ENCODE results near the gene LSAMP. TPM values are rescaled to one million over a fixed set of nuclear protein-coding genes. Genes with fewer than 3 reads are reported as not detected.

Gene LSAMP
- total RNA-seq, 1 donor from 2014 or later, result 24.6 TPM

DNA sequence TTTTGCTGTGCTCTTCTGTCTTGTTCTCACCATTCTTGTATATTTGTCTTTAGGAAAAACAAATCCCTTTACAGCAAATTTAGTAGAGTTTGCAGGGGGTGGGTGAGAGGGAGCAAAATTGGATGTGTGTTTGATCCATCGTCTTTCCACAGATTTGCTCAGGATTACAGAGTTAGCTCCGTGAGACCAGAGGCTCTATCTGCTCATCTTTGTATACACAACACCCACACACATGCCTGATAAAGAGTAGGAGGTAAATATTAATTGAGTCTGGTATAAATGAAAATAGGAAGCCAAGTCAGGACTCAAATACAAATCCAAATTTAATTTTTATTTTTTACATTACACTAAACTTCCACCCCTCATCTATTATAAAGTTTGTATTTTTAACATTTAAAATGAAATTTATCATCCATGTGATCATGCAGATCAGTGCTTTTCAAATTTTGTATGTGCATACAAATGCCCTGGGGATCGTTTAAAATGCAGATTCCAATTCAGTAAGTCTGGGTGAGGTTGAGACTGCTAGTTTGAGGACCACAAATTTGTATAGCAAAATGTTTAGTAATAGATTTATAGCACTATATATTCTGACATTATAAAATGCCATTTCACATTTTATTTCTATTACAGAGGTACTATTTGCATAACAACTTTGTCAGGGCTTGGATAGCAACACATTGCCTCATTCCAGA is 326.7 kb downstream of the LSAMP start:
- Histone ChIP-seq H3K4me1 (no peaks in the 10 kb centered on the region), H3K9me3 (no peaks in the 10 kb centered on the region), H3K27me3 (no peaks in the 10 kb centered on the region), H3K27ac (no peak overlapping the region), H3K36me3 (no peaks in the 10 kb centered on the region), H3K4me3 (no peak overlapping the region)
- intact Hi-C loops (cut with DNase I), result no loop called here
- DNase-seq, result no peak
- TF ChIP-seq, protein P1, sequence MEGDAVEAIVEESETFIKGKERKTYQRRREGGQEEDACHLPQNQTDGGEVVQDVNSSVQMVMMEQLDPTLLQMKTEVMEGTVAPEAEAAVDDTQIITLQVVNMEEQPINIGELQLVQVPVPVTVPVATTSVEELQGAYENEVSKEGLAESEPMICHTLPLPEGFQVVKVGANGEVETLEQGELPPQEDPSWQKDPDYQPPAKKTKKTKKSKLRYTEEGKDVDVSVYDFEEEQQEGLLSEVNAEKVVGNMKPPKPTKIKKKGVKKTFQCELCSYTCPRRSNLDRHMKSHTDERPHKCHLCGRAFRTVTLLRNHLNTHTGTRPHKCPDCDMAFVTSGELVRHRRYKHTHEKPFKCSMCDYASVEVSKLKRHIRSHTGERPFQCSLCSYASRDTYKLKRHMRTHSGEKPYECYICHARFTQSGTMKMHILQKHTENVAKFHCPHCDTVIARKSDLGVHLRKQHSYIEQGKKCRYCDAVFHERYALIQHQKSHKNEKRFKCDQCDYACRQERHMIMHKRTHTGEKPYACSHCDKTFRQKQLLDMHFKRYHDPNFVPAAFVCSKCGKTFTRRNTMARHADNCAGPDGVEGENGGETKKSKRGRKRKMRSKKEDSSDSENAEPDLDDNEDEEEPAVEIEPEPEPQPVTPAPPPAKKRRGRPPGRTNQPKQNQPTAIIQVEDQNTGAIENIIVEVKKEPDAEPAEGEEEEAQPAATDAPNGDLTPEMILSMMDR (IDR thresholded peaks at IDR 0.05), result no peak
- ATAC-seq, result no peak

DNA sequence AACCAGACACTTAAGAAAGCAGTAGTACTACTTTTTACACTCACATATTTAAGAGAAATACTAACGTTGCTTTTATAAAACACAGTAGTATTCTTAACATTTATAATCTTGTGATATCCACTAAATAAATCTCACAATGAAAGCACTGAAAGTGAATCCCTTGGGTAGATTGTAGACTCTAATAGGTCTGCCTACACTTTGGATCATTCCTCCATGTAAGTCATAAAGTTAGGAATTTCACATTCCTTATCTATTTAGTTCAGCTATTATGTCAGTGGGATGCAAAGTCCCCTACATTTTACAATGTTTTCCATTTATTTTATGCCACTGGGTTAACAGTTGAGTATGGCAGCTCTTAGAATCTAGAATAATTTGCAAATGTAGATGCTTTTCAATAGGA is 330.7 kb downstream of the LSAMP start:
- Histone ChIP-seq H3K27me3 (no peaks in the 10 kb centered on the region), H3K27ac (no peak overlapping the region), H3K9me3 (no peaks in the 10 kb centered on the region), H3K36me3 (no peaks in the 10 kb centered on the region), H3K4me1 (no peaks in the 10 kb centered on the region), H3K4me3 (no peak overlapping the region)
- intact Hi-C loops (cut with DNase I), result no loop called here
- DNase-seq, result no peak
- TF ChIP-seq, protein P1 (IDR thresholded peaks at IDR 0.05), result no peak
- no peak for ATAC-seq

- no peak for DNase-seq
These were observed 332.6 kb downstream of the LSAMP start for GRCh38 chr3:116112696-116113095.

GRCh38 chr3:116111765-116112164 is 333.5 kb downstream of the LSAMP start:
- TF ChIP-seq, protein P1 (IDR thresholded peaks at IDR 0.05), result no peak
- intact Hi-C loops (cut with DNase I), result no loop called here
- ATAC-seq, result no peak

More at GRCh38 chr3:116112696-116113095, 332.6 kb downstream of the LSAMP start:
- H3K36me3 ChIP-seq, result no peaks in the 10 kb centered on the region
- ATAC-seq, result no peak
- TF ChIP-seq, protein P1 (IDR thresholded peaks at IDR 0.05), result no peak
- H3K9me3 ChIP-seq, result no peaks in the 10 kb centered on the region
- no peaks in the 10 kb centered on the region for H3K27me3 ChIP-seq
- H3K4me1 ChIP-seq, result no peaks in the 10 kb centered on the region
- intact Hi-C loops (cut with DNase I), result no loop called here
- no peak overlapping the region for H3K4me3 ChIP-seq
- H3K27ac ChIP-seq, result no peak overlapping the region

DNA sequence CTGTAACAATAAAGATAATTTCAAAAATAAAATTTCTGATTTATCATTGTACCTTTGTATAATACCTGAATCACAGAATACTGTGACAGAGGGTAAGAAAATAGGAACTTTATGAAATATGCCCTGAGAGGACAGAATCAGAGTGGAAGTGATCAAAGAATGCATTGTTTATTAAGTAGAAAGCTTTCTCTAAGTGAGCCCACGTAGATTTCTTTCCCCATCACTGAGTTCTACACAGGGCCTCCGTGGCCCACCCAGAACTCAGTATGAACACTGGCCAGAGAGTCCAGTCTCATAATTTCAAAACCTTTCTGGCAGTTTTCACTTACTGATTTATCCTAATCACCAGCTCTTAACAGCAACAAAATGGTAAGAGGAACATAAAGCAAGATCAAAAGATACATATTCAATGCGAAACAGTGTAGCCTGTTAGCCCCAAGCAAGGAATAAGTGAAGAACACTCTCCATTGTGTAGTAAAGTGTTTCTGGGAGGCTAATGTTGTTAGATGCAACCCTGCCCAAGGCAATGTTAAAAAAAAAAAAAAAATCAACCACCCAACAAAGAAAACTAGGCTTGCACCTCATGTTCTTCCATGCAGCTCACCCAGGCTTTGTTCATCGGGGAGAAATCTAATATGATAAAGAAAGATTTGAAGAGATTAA is 341.3 kb downstream of the LSAMP start:
- no peak overlapping the region for H3K4me3 ChIP-seq
- ATAC-seq, result no peak
- TF ChIP-seq, protein P1 (IDR thresholded peaks at IDR 0.05), result no peak

More at GRCh38 chr3:116111765-116112164, 333.5 kb downstream of the LSAMP start:
- H3K36me3 ChIP-seq, result no peaks in the 10 kb centered on the region
- no peaks in the 10 kb centered on the region for H3K4me1 ChIP-seq
- no peak overlapping the region for H3K4me3 ChIP-seq
- DNase-seq, result no peak
- no peak overlapping the region for H3K27ac ChIP-seq
- H3K27me3 ChIP-seq, result no peaks in the 10 kb centered on the region
- no peaks in the 10 kb centered on the region for H3K9me3 ChIP-seq

More for the DNA sequence above, 341.3 kb downstream of the LSAMP start:
- Histone ChIP-seq H3K27ac (no peak overlapping the region), H3K4me1 (no peaks in the 10 kb centered on the region), H3K27me3 (no peaks in the 10 kb centered on the region), H3K9me3 (no peaks in the 10 kb centered on the region), H3K36me3 (no peaks in the 10 kb centered on the region)
- intact Hi-C loops (cut with DNase I), result no loop called here
- DNase-seq, result no peak

Measured in upper lobe of right lung (tissue), 1 donor.